Endothelial cell of umbilical vein (primary cell): ENCODE results near the gene CNTN6.

ENCODE experiments used
- EZH2 ChIP-seq: IDR thresholded peaks from 2 replicates; pipeline ENCODE4 v1.6.1; 2012; ENCODE audit warnings: borderline replicate concordance, low read depth, mild to moderate bottlenecking, moderate library complexity, low read length, inconsistent platforms; ENCODE audit not compliant: severe bottlenecking
- FOS ChIP-seq: IDR thresholded peaks from 2 replicates; pipeline ENCODE4 v1.6.1; 2011; ENCODE audit warnings: mild to moderate bottlenecking, low read length, moderate library complexity, borderline replicate concordance; ENCODE audit not compliant: insufficient read depth
- JUN ChIP-seq: IDR thresholded peaks from 2 replicates; pipeline ENCODE4 v1.6.1; 2011; ENCODE audit warnings: borderline replicate concordance, low read depth; ENCODE audit not compliant: insufficient read length, insufficient read depth
- MYC ChIP-seq: IDR thresholded peaks from one replicate; pipeline ENCODE4 v1.6.1; 2011; ENCODE audit warnings: mild to moderate bottlenecking, low read depth, low read length
- POLR2A ChIP-seq: IDR thresholded peaks from 2 replicates; pipeline ENCODE4 v1.6.1; 2012; ENCODE audit warnings: low read depth, mild to moderate bottlenecking, control low read depth, low read length
- POLR2AphosphoS5 ChIP-seq: IDR thresholded peaks from 2 replicates; pipeline ENCODE4 v1.6.1; 2012; ENCODE audit warnings: low read depth, mild to moderate bottlenecking, control low read depth, low read length, moderate library complexity; ENCODE audit not compliant: insufficient read depth
- TF ChIP-seq, protein P1 (sequence below), 2 donors: IDR thresholded peaks; 1 replicate in 1 of 2; 2 replicates in 1 of 2; pipeline ENCODE4 v1.5.1; 2011; ENCODE audit warnings: low read length in 2 of 2, mild to moderate bottlenecking in 2 of 2, moderate library complexity in 2 of 2, control low read depth in 1 of 2, inconsistent platforms in 1 of 2, low read depth in 1 of 2; ENCODE audit not compliant: insufficient read depth in 1 of 2; ENCODE audit errors: extremely low read depth in 1 of 2
- TF ChIP-seq, protein P2 (sequence below): IDR thresholded peaks from 2 replicates; pipeline ENCODE4 v1.6.1; 2011; ENCODE audit not compliant: insufficient read depth, insufficient read length

GRCh38 chr3:1092771-1093170 is at the start of gene CNTN6:
- TF ChIP-seq, protein P1, sequence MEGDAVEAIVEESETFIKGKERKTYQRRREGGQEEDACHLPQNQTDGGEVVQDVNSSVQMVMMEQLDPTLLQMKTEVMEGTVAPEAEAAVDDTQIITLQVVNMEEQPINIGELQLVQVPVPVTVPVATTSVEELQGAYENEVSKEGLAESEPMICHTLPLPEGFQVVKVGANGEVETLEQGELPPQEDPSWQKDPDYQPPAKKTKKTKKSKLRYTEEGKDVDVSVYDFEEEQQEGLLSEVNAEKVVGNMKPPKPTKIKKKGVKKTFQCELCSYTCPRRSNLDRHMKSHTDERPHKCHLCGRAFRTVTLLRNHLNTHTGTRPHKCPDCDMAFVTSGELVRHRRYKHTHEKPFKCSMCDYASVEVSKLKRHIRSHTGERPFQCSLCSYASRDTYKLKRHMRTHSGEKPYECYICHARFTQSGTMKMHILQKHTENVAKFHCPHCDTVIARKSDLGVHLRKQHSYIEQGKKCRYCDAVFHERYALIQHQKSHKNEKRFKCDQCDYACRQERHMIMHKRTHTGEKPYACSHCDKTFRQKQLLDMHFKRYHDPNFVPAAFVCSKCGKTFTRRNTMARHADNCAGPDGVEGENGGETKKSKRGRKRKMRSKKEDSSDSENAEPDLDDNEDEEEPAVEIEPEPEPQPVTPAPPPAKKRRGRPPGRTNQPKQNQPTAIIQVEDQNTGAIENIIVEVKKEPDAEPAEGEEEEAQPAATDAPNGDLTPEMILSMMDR (IDR thresholded peaks at IDR 0.05; ENCODE audit: extremely low read depth in 1 of 2, insufficient read depth in 1 of 2, low read depth in 1 of 2, low read length in 2 of 2), result no peak
- TF ChIP-seq, protein P2, sequence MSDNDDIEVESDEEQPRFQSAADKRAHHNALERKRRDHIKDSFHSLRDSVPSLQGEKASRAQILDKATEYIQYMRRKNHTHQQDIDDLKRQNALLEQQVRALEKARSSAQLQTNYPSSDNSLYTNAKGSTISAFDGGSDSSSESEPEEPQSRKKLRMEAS, result no peak
- TF ChIP-seq POLR2A, result no peak
- no peak for TF ChIP-seq JUN
- TF ChIP-seq POLR2AphosphoS5, result no peak
- no peak for TF ChIP-seq EZH2
- no peak for TF ChIP-seq FOS
- TF ChIP-seq MYC, result no peak
